Adipose tissue (tissue), 3 donors: ENCODE measurements around the gene MCTP1. TPM values are rescaled to one million over a fixed set of nuclear protein-coding genes. Genes with fewer than 3 reads are reported as not detected.

Experiments
- H3K27ac ChIP-seq: one replicate; pipeline ENCODE4 v1.5.1; 2013; ENCODE audit warnings: low read depth, low read length
- WGBS, 3 donors: extraction: QIAGEN DNeasy Blood & Tissue Kit; methylation state at CpG; one replicate each; pipeline ENCODE4 v1.1.7; 2013; 5-methylcytosine and 5-hydroxymethylcytosine counted together
- polyA plus RNA-seq, 3 donors: library from polyadenylated mRNA; stranded (reverse); fragments of 200-250 nt; gene quantifications; one replicate each; pipeline ENCODE4 v1.2.3, GENCODE V29; 2013
- donor health status: healthy with polysubstance abuse.
- donor health status: Bipolar disorder and iron deficiency.
- donor health status: healthy.

MCTP1 gene
- polyA plus RNA-seq, 3 donors: 1.5 to 14.9 (median 13.3) TPM

GRCh38 chr5:95261437-95262175, 23.3 kb downstream of the MCTP1 start:
- no peak overlapping the region for H3K27ac ChIP-seq
- 60 to 62% (median 61%) methylated on average over 4 of the region's 4 CpGs for WGBS, 3 donors

GRCh38 chr5:95256991-95257390, 27.9 kb downstream of the MCTP1 start:
- H3K27ac ChIP-seq: no peak overlapping the region

GRCh38 chr5:95256446-95256845, 28.4 kb downstream of the MCTP1 start:
- H3K27ac ChIP-seq: no peak overlapping the region
- 44 to 67% (median 65%) methylated on average over 2 of the region's 2 CpGs for WGBS, 3 donors

GRCh38 chr5:95252801-95253200, 32.1 kb downstream of the MCTP1 start:
- no peak overlapping the region for H3K27ac ChIP-seq

GRCh38 chr5:95251185-95251584, 33.7 kb downstream of the MCTP1 start:
- 73 to 89% (median 77%) methylated on average over 3 of the region's 3 CpGs for WGBS, 3 donors
- H3K27ac ChIP-seq: no peak overlapping the region

GRCh38 chr5:95244479-95244878, 40.4 kb downstream of the MCTP1 start:
- H3K27ac ChIP-seq: no peak overlapping the region
- WGBS, 3 donors: 65 to 70% (median 68%) methylated on average over 8 of the region's 8 CpGs

GRCh38 chr5:95241635-95242034, 43.3 kb downstream of the MCTP1 start:
- no peak overlapping the region for H3K27ac ChIP-seq
- 49 to 72% (median 52%) methylated on average over 3 of the region's 3 CpGs for WGBS, 3 donors

GRCh38 chr5:95241161-95241560, 43.7 kb downstream of the MCTP1 start:
- H3K27ac ChIP-seq: no peak overlapping the region

- H3K27ac ChIP-seq: no peak overlapping the region
- 55% methylated on average over 10 of the region's 10 CpGs for WGBS, 3 donors
These were observed 46.2 kb downstream of the MCTP1 start for GRCh38 chr5:95238560-95239325.

GRCh38 chr5:95237324-95237723, 47.6 kb downstream of the MCTP1 start:
- 68 to 81% (median 78%) methylated on average over 5 of the region's 5 CpGs for WGBS, 3 donors
- no peak overlapping the region for H3K27ac ChIP-seq

GRCh38 chr5:95235439-95235982, 49.4 kb downstream of the MCTP1 start:
- no peak overlapping the region for H3K27ac ChIP-seq
- WGBS, 3 donors: 81 to 92% (median 87%) methylated on average over 1 of the region's 1 CpG

GRCh38 chr5:95229646-95230045, 55.2 kb downstream of the MCTP1 start:
- H3K27ac ChIP-seq: no peak overlapping the region
- 86 to 98% (median 96%) methylated on average over 2 of the region's 2 CpGs for WGBS, 3 donors

- no peak overlapping the region for H3K27ac ChIP-seq
These were observed 60.0 kb downstream of the MCTP1 start for GRCh38 chr5:95224701-95225459.

- H3K27ac ChIP-seq: no peak overlapping the region
- 87 to 96% (median 88%) methylated on average over 2 of the region's 2 CpGs for WGBS, 3 donors
These were observed 61.2 kb downstream of the MCTP1 start for GRCh38 chr5:95223566-95224258.

- H3K27ac ChIP-seq: no peak overlapping the region
- 82 to 95% (median 89%) methylated on average over 2 of the region's 2 CpGs for WGBS, 3 donors
These were observed 62.1 kb downstream of the MCTP1 start for GRCh38 chr5:95222836-95223235.

- H3K27ac ChIP-seq: no peak overlapping the region
- 72 to 95% (median 92%) methylated on average over 2 of the region's 2 CpGs for WGBS, 3 donors
These were observed 63.7 kb downstream of the MCTP1 start for GRCh38 chr5:95221234-95221633.

GRCh38 chr5:95220381-95220780, 64.5 kb downstream of the MCTP1 start:
- H3K27ac ChIP-seq: no peak overlapping the region
- WGBS, 3 donors: 61 to 71% (median 71%) methylated on average over 1 of the region's 1 CpG

- 59 to 63% (median 61%) methylated on average over 3 of the region's 3 CpGs for WGBS, 3 donors
- H3K27ac ChIP-seq: no peak overlapping the region
These were observed 65.5 kb downstream of the MCTP1 start for GRCh38 chr5:95219411-95219810.

- no peak overlapping the region for H3K27ac ChIP-seq
- WGBS, 3 donors: 69 to 93% (median 91%) methylated on average over 2 of the region's 2 CpGs
These were observed 67.0 kb downstream of the MCTP1 start for GRCh38 chr5:95217881-95218280.
